Uterus (tissue), 2 donors: ENCODE measurements around the gene TNFAIP2.

Experiments
- POLR2A ChIP-seq, 2 donors: fragments of 450-650 bp; IDR thresholded peaks; one replicate each; pipeline ENCODE4 v1.6.1; 2016; ENCODE audit warnings: antibody characterized with exemption in 2 of 2, mild to moderate bottlenecking in 1 of 2, moderate library complexity in 1 of 2
- TF ChIP-seq, protein P1 (sequence below), 4 experiments: fragments of 200-600 bp in 2 of 4; fragments of 450-650 bp in 2 of 4; sonication (generic) in 2 of 4; IDR thresholded peaks; one replicate each; pipeline ENCODE4 v1.5.1; 2016 to 2019; ENCODE audit warnings: antibody characterized with exemption in 4 of 4, mild to moderate bottlenecking in 2 of 4, moderate library complexity in 1 of 4

DNA sequence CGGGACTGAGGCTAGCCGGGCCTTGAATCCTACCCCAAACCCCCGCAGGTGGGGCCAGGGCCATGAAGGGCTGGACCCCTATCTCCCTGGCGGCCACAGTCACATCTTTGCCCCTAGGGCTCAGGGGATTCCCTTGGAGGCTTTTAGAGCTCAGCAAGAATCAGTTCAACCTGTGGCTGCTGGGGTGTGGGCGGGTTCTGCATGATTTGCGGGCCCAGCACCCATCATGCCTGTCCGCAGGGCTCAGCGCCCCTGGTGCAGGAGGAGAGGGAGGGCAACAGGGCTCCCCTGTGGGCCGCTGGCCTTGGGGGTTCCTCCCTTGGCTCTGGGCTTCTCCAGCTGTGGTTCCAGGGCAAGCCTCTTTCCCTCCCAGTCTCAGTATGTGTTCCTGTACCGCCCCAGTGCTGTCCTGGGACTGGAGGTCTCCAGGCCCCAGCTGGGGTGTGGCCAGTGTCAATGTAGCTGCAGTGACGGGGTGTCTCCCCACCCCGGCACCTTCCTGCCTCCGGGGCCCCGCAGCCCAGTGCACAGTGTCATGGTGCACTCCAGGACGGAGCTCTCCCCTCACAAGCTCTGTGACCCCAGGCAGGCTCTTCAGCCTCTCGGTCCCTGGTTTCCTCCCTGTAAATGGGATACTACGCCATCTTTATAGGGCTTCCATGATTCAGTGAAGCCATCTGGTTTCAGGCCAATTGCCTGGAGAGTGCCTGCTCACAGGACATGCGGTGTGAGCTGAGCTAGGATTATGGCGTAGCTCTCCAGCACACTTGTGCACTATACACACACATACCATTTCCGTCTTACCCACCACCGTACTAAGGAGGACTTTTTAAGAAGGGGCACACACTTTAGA, 49.2 kb upstream of the TNFAIP2 start:
- TF ChIP-seq, protein P1, sequence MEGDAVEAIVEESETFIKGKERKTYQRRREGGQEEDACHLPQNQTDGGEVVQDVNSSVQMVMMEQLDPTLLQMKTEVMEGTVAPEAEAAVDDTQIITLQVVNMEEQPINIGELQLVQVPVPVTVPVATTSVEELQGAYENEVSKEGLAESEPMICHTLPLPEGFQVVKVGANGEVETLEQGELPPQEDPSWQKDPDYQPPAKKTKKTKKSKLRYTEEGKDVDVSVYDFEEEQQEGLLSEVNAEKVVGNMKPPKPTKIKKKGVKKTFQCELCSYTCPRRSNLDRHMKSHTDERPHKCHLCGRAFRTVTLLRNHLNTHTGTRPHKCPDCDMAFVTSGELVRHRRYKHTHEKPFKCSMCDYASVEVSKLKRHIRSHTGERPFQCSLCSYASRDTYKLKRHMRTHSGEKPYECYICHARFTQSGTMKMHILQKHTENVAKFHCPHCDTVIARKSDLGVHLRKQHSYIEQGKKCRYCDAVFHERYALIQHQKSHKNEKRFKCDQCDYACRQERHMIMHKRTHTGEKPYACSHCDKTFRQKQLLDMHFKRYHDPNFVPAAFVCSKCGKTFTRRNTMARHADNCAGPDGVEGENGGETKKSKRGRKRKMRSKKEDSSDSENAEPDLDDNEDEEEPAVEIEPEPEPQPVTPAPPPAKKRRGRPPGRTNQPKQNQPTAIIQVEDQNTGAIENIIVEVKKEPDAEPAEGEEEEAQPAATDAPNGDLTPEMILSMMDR (IDR thresholded peaks at IDR 0.05): no peak
- TF ChIP-seq POLR2A (IDR thresholded peaks at IDR 0.05): no peak
